K562 (cell line): ENCODE results near the gene GINS2. TPM values are rescaled to one million over a fixed set of nuclear protein-coding genes. Genes with fewer than 3 reads are reported as not detected.

Experiments
- HCFC1 ChIP-seq: IDR thresholded peaks from 2 replicates; pipeline ENCODE4 v1.6.1; 2012; ENCODE audit warnings: low read depth, low read length, improper control_type of control experiment
- KLF1 ChIP-seq: fragments of 450-650 bp; IDR thresholded peaks from 2 replicates; pipeline ENCODE4 v1.6.1; 2016; ENCODE audit warnings: missing genetic modification characterization, missing compliant biosample characterization
- MED1 ChIP-seq: sonication (generic); formaldehyde crosslinking; IDR thresholded peaks from 2 replicates; pipeline ENCODE4 v1.8.1; 2023; ENCODE audit warnings: missing genetic modification reagents, borderline replicate concordance
- NFATC3 ChIP-seq: fragments of 450-650 bp; IDR thresholded peaks from 2 replicates; pipeline ENCODE4 v1.6.1; 2017; ENCODE audit warnings: mild to moderate bottlenecking
- POLR2AphosphoS5 ChIP-seq: IDR thresholded peaks from 2 replicates; pipeline ENCODE4 v1.6.1; 2011; ENCODE audit warnings: mild to moderate bottlenecking, low read depth, low read length, moderate library complexity; ENCODE audit not compliant: control insufficient read depth, insufficient read depth
- RCOR1 ChIP-seq, 2 experiments: IDR thresholded peaks; 2 replicates each; pipeline ENCODE4 v1.6.1; 2012; ENCODE audit warnings: low read depth in 2 of 2, low read length in 2 of 2, borderline replicate concordance in 1 of 2, improper control_type of control experiment in 1 of 2
- RUNX1 ChIP-seq: sonication (generic); IDR thresholded peaks from 2 replicates; pipeline ENCODE4 v1.6.1; 2016; ENCODE audit warnings: antibody characterized with exemption, low read depth
- ZBTB8A ChIP-seq: fragments of 450-650 bp; IDR thresholded peaks from 2 replicates; pipeline ENCODE4 v1.6.1; 2018; ENCODE audit warnings: mild to moderate bottlenecking, moderate library complexity; ENCODE audit not compliant: partially characterized antibody
- polyA plus RNA-seq, 8 experiments: library from polyadenylated mRNA; depleted of rRNA in 4 of 8; stranded (reverse) in 5 of 8; unstranded in 3 of 8; fragments of >200 nt; fragmentation: Nextera tagmentation in 2 of 8; fragmentation: Illumina TruSeq in 1 of 8; extraction: Ambion mirVana in 2 of 8; extraction: Trizol in 1 of 8; gene quantifications; 2 replicates each; pipeline versions ENCODE4 v1.2.1 to v1.2.3, GENCODE V29; 2011 to 2014; ENCODE audit warnings: inconsistent platforms in 1 of 8, missing spikeins in 1 of 8
- total RNA-seq, 7 experiments: library from RNA; depleted of rRNA in 6 of 7; stranded (reverse); fragments of >200 nt in 6 of 7; fragmentation: Illumina TruSeq in 2 of 7; extraction: Trizol in 2 of 7; gene quantifications; 2 replicates each; pipeline versions ENCODE4 v1.2.1 to v1.2.3, GENCODE V29; 2011 to 2021; ENCODE audit warnings: low replicate concordance in 1 of 7
- TF ChIP-seq, protein P1 (sequence below): fragments of 450-650 bp; IDR thresholded peaks from 2 replicates; pipeline ENCODE4 v1.7.0; 2016; ENCODE audit warnings: borderline replicate concordance
- TF ChIP-seq, protein P2 (sequence below): sonication (generic); formaldehyde crosslinking; IDR thresholded peaks from 2 replicates; pipeline ENCODE4 v1.9.0; 2022; ENCODE audit warnings: mild to moderate bottlenecking, missing genetic modification reagents
- TF ChIP-seq, protein P3 (sequence below): fragments of 450-650 bp; IDR thresholded peaks from 2 replicates; pipeline ENCODE4 v1.6.1; 2016; ENCODE audit warnings: mild to moderate bottlenecking, moderate library complexity
- TF ChIP-seq, protein P4 (sequence below): conservative IDR thresholded peaks from 2 replicates; pipeline ENCODE4 v1.6.1; 2011; ENCODE audit warnings: low read depth, mild to moderate bottlenecking, low read length; ENCODE audit not compliant: control insufficient read depth

GINS2 gene
- total and polyA plus RNA-seq, 9 of the 15 experiments (the other 6 are each of a cell fraction or from before 2014, with no cell fraction given): 40.4 to 76.2 (median 44.6) TPM

DNA sequence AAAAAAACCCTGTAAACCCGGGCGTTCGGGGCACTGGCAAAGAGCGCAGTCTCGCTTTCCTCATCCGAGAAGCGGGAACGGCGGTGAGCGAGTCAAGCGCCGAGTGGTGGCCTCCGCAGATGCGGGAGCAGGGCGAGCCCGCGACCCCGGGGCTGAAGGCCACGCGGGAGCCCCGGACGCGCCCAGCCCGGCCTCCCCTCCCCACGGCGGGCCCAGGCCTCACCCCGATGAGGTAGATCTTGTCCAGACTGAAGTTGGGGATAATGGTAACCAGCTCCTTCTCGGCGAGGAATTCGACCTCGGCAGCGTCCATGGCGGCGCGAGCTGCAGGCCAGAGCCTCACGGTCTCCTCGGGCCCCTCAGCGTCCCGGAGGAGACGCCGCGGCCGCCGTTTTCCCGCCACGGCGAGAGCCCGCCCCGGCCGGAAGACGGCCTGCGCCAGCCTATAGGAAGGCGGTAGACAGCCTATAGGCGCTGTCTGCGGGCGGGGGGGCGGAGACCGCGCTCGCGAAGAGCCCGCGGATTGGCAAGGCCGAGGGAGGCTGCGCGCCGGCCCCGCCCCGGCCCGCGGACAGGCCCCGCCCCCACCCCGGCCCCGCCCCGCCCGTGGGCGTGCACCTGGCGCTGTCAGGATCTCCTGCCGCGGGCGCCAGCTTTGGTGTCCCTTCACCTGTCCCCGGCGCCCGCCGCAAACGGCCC is at the start of gene GINS2 (continued):
- TF ChIP-seq, protein P1, sequence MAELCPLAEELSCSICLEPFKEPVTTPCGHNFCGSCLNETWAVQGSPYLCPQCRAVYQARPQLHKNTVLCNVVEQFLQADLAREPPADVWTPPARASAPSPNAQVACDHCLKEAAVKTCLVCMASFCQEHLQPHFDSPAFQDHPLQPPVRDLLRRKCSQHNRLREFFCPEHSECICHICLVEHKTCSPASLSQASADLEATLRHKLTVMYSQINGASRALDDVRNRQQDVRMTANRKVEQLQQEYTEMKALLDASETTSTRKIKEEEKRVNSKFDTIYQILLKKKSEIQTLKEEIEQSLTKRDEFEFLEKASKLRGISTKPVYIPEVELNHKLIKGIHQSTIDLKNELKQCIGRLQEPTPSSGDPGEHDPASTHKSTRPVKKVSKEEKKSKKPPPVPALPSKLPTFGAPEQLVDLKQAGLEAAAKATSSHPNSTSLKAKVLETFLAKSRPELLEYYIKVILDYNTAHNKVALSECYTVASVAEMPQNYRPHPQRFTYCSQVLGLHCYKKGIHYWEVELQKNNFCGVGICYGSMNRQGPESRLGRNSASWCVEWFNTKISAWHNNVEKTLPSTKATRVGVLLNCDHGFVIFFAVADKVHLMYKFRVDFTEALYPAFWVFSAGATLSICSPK: no peak
- TF ChIP-seq ZBTB8A (no peak), NFATC3 (no peak), MED1 (CRISPR knock-in tag) (no peak), RCOR1 (IDR thresholded peaks at IDR 0.05; ENCODE audit: borderline replicate concordance in 1 of 2, low read depth in 2 of 2, low read length in 2 of 2) (no peak), RUNX1 (no peak), POLR2AphosphoS5 (peak; percentile 60; the same call in 1 of the 2 replicates), KLF1 (tag) (no peak), HCFC1 (0 out of 2 replicates have a peak, but pooled peaks have one; percentile 9)
- TF ChIP-seq, protein P2, sequence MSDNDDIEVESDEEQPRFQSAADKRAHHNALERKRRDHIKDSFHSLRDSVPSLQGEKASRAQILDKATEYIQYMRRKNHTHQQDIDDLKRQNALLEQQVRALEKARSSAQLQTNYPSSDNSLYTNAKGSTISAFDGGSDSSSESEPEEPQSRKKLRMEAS (CRISPR knock-in tag): peak; percentile 69
- TF ChIP-seq, protein P3, sequence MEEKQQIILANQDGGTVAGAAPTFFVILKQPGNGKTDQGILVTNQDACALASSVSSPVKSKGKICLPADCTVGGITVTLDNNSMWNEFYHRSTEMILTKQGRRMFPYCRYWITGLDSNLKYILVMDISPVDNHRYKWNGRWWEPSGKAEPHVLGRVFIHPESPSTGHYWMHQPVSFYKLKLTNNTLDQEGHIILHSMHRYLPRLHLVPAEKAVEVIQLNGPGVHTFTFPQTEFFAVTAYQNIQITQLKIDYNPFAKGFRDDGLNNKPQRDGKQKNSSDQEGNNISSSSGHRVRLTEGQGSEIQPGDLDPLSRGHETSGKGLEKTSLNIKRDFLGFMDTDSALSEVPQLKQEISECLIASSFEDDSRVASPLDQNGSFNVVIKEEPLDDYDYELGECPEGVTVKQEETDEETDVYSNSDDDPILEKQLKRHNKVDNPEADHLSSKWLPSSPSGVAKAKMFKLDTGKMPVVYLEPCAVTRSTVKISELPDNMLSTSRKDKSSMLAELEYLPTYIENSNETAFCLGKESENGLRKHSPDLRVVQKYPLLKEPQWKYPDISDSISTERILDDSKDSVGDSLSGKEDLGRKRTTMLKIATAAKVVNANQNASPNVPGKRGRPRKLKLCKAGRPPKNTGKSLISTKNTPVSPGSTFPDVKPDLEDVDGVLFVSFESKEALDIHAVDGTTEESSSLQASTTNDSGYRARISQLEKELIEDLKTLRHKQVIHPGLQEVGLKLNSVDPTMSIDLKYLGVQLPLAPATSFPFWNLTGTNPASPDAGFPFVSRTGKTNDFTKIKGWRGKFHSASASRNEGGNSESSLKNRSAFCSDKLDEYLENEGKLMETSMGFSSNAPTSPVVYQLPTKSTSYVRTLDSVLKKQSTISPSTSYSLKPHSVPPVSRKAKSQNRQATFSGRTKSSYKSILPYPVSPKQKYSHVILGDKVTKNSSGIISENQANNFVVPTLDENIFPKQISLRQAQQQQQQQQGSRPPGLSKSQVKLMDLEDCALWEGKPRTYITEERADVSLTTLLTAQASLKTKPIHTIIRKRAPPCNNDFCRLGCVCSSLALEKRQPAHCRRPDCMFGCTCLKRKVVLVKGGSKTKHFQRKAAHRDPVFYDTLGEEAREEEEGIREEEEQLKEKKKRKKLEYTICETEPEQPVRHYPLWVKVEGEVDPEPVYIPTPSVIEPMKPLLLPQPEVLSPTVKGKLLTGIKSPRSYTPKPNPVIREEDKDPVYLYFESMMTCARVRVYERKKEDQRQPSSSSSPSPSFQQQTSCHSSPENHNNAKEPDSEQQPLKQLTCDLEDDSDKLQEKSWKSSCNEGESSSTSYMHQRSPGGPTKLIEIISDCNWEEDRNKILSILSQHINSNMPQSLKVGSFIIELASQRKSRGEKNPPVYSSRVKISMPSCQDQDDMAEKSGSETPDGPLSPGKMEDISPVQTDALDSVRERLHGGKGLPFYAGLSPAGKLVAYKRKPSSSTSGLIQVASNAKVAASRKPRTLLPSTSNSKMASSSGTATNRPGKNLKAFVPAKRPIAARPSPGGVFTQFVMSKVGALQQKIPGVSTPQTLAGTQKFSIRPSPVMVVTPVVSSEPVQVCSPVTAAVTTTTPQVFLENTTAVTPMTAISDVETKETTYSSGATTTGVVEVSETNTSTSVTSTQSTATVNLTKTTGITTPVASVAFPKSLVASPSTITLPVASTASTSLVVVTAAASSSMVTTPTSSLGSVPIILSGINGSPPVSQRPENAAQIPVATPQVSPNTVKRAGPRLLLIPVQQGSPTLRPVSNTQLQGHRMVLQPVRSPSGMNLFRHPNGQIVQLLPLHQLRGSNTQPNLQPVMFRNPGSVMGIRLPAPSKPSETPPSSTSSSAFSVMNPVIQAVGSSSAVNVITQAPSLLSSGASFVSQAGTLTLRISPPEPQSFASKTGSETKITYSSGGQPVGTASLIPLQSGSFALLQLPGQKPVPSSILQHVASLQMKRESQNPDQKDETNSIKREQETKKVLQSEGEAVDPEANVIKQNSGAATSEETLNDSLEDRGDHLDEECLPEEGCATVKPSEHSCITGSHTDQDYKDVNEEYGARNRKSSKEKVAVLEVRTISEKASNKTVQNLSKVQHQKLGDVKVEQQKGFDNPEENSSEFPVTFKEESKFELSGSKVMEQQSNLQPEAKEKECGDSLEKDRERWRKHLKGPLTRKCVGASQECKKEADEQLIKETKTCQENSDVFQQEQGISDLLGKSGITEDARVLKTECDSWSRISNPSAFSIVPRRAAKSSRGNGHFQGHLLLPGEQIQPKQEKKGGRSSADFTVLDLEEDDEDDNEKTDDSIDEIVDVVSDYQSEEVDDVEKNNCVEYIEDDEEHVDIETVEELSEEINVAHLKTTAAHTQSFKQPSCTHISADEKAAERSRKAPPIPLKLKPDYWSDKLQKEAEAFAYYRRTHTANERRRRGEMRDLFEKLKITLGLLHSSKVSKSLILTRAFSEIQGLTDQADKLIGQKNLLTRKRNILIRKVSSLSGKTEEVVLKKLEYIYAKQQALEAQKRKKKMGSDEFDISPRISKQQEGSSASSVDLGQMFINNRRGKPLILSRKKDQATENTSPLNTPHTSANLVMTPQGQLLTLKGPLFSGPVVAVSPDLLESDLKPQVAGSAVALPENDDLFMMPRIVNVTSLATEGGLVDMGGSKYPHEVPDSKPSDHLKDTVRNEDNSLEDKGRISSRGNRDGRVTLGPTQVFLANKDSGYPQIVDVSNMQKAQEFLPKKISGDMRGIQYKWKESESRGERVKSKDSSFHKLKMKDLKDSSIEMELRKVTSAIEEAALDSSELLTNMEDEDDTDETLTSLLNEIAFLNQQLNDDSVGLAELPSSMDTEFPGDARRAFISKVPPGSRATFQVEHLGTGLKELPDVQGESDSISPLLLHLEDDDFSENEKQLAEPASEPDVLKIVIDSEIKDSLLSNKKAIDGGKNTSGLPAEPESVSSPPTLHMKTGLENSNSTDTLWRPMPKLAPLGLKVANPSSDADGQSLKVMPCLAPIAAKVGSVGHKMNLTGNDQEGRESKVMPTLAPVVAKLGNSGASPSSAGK: peak; percentile 90
- TF ChIP-seq, protein P4, sequence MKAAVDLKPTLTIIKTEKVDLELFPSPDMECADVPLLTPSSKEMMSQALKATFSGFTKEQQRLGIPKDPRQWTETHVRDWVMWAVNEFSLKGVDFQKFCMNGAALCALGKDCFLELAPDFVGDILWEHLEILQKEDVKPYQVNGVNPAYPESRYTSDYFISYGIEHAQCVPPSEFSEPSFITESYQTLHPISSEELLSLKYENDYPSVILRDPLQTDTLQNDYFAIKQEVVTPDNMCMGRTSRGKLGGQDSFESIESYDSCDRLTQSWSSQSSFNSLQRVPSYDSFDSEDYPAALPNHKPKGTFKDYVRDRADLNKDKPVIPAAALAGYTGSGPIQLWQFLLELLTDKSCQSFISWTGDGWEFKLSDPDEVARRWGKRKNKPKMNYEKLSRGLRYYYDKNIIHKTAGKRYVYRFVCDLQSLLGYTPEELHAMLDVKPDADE: 0 out of 2 replicates have a peak, but pooled peaks have one; percentile 15
